GM18907 (cell line): ENCODE measurements around the gene IBA57.
"Not testable (repeated sequence)": the region's sequence is repeated elsewhere in the genome, so short reads cannot be mapped to it uniquely, and the experiment has no call there.

Experiments
- ATAC-seq: cut with Tn5 transposase; IDR thresholded peaks from one replicate; pipeline ENCODE4 v1.9.1; 2021; ENCODE audit warnings: mild to moderate bottlenecking, moderate library complexity; ENCODE audit not compliant: unreplicated experiment

Gene IBA57

GRCh38 chr1:228184152-228184551 lies 18.5 kb downstream of the IBA57 start:
- ATAC-seq = no peak

- no peak for ATAC-seq
These were observed 20.0 kb downstream of the IBA57 start for GRCh38 chr1:228185641-228185965.

GRCh38 chr1:228188249-228188648 lies 22.6 kb downstream of the IBA57 start:
- not testable (repeated sequence) for ATAC-seq

- ATAC-seq = no peak
These were observed 24.6 kb downstream of the IBA57 start for GRCh38 chr1:228190182-228190581.

GRCh38 chr1:228190778-228191177 lies 25.2 kb downstream of the IBA57 start:
- ATAC-seq = no peak

GRCh38 chr1:228194436-228194835 lies 28.8 kb downstream of the IBA57 start:
- ATAC-seq = no peak

GRCh38 chr1:228194921-228195812 lies 29.6 kb downstream of the IBA57 start:
- no peak for ATAC-seq

- no peak for ATAC-seq
These were observed 32.0 kb downstream of the IBA57 start for GRCh38 chr1:228197555-228198147.

GRCh38 chr1:228198977-228199590 lies 33.5 kb downstream of the IBA57 start:
- no peak for ATAC-seq

GRCh38 chr1:228204958-228205357 lies 39.4 kb downstream of the IBA57 start:
- no peak for ATAC-seq

GRCh38 chr1:228205526-228206436 lies 40.2 kb downstream of the IBA57 start:
- no peak for ATAC-seq

GRCh38 chr1:228206582-228207351 lies 41.2 kb downstream of the IBA57 start:
- no peak for ATAC-seq

- ATAC-seq = no peak
These were observed 41.8 kb downstream of the IBA57 start for GRCh38 chr1:228207381-228207810.

GRCh38 chr1:228207851-228208821 lies 42.5 kb downstream of the IBA57 start, which contains the start of gene OBSCN:
Gene OBSCN (plus strand): TSS chr1:228208044. CDS start chr1:228211784, 3,740 bp downstream.
- no peak for ATAC-seq

GRCh38 chr1:228208831-228209551 lies 43.4 kb downstream of the IBA57 start:
- ATAC-seq = no peak

- no peak for ATAC-seq
These were observed 44.1 kb downstream of the IBA57 start for GRCh38 chr1:228209657-228210056.

GRCh38 chr1:228210076-228210651 lies 44.6 kb downstream of the IBA57 start:
- no peak for ATAC-seq
